ENCODE data around the gene PITPNM3.
A peak's percentile ranks its signal among the peaks of the same experiment; 100 is the strongest.

The PITPNM3 gene

GRCh38 chr17:6415616-6416015 lies 140.7 kb downstream of the PITPNM3 start:
- ATAC-seq, result no peak
- no peak for TF ChIP-seq ZNF565 (CRISPR knock-in tag; conservative IDR thresholded peaks at IDR 0.05; ENCODE audit: low read depth)
- TF ChIP-seq SNAI2 (CRISPR knock-in tag; IDR thresholded peaks at IDR 0.05), result no peak
- no peak for TF ChIP-seq POU6F1 (CRISPR knock-in tag; IDR thresholded peaks at IDR 0.05; ENCODE audit: borderline replicate concordance, low read depth)
- TF ChIP-seq ZFP30 (CRISPR knock-in tag; IDR thresholded peaks at IDR 0.05), result no peak

- no peak for TF ChIP-seq CREB5 (CRISPR knock-in tag; IDR thresholded peaks at IDR 0.05; ENCODE audit: low read depth)
- no peak for TF ChIP-seq OSR1 (CRISPR knock-in tag; IDR thresholded peaks at IDR 0.05)
- no peak for TF ChIP-seq ISL1 (CRISPR knock-in tag; IDR thresholded peaks at IDR 0.05)
- no peak for TF ChIP-seq TCF4 (CRISPR knock-in tag; IDR thresholded peaks at IDR 0.05; ENCODE audit: borderline replicate concordance)
- TF ChIP-seq ESRRG (CRISPR knock-in tag; IDR thresholded peaks at IDR 0.05), result no peak
- TF ChIP-seq ZNF70 (CRISPR knock-in tag; IDR thresholded peaks at IDR 0.05), result no peak
- TF ChIP-seq PPARA (CRISPR knock-in tag; IDR thresholded peaks at IDR 0.05; ENCODE audit: borderline replicate concordance), result no peak
- ATAC-seq, result peak; percentile 82
These were observed 143.3 kb downstream of the PITPNM3 start for GRCh38 chr17:6413065-6413464.

GRCh38 chr17:6408735-6409134 lies 147.6 kb downstream of the PITPNM3 start:
- ATAC-seq, result no peak
- TF ChIP-seq ZNF565 (CRISPR knock-in tag; conservative IDR thresholded peaks at IDR 0.05; ENCODE audit: low read depth), result no peak
- no peak for TF ChIP-seq POU6F1 (CRISPR knock-in tag; IDR thresholded peaks at IDR 0.05; ENCODE audit: borderline replicate concordance, low read depth)
- no peak for TF ChIP-seq ARNTL (CRISPR knock-in tag; IDR thresholded peaks at IDR 0.05; ENCODE audit: borderline replicate concordance, low read depth)
- TF ChIP-seq PATZ1 (CRISPR knock-in tag; IDR thresholded peaks at IDR 0.05; ENCODE audit: borderline replicate concordance), result no peak
- TF ChIP-seq TSHZ2 (CRISPR knock-in tag; IDR thresholded peaks at IDR 0.05), result no peak
- TF ChIP-seq ZFP3 (CRISPR knock-in tag; IDR thresholded peaks at IDR 0.05), result no peak
- TF ChIP-seq OSR1 (CRISPR knock-in tag; IDR thresholded peaks at IDR 0.05), result no peak
- no peak for TF ChIP-seq SNAI2 (CRISPR knock-in tag; IDR thresholded peaks at IDR 0.05)
- TF ChIP-seq CSRNP3 (CRISPR knock-in tag; IDR thresholded peaks at IDR 0.05), result no peak
- no peak for TF ChIP-seq ZNF8 (CRISPR knock-in tag; IDR thresholded peaks at IDR 0.05)
- TF ChIP-seq ZNF70 (CRISPR knock-in tag; IDR thresholded peaks at IDR 0.05), result no peak
- TF ChIP-seq CREB5 (CRISPR knock-in tag; IDR thresholded peaks at IDR 0.05; ENCODE audit: low read depth), result no peak
- TF ChIP-seq CSDC2 (CRISPR knock-in tag; IDR thresholded peaks at IDR 0.05), result no peak
- no peak for TF ChIP-seq TCF4 (CRISPR knock-in tag; IDR thresholded peaks at IDR 0.05; ENCODE audit: borderline replicate concordance)
- TF ChIP-seq RARB (CRISPR knock-in tag; IDR thresholded peaks at IDR 0.05), result no peak

All from SK-N-SH treated with all-trans-retinoic acid at 6 μM for 48 hours (cell line).